Daoy (cell line): Measurements from ENCODE around the gene ABCC8. TPM values are rescaled to one million over a fixed set of nuclear protein-coding genes. Genes with fewer than 3 reads are reported as not detected.
A peak's percentile ranks its signal among the peaks of the same experiment; 100 is the strongest.

ENCODE experiments used
- DNase-seq: peaks from one replicate; pipeline ENCODE4 v3.0.0-alpha.2; 2015; ENCODE audit warnings: low read depth
- total RNA-seq: library from RNA; depleted of rRNA; stranded (reverse); fragments of >200 nt; shearing (Covaris generic); gene quantifications from 2 replicates; pipeline ENCODE4 v1.2.3, GENCODE V29; 2014; rRNA removed

ABCC8 gene
- total RNA-seq, 1 experiment from 2014 or later: not detected

DNA sequence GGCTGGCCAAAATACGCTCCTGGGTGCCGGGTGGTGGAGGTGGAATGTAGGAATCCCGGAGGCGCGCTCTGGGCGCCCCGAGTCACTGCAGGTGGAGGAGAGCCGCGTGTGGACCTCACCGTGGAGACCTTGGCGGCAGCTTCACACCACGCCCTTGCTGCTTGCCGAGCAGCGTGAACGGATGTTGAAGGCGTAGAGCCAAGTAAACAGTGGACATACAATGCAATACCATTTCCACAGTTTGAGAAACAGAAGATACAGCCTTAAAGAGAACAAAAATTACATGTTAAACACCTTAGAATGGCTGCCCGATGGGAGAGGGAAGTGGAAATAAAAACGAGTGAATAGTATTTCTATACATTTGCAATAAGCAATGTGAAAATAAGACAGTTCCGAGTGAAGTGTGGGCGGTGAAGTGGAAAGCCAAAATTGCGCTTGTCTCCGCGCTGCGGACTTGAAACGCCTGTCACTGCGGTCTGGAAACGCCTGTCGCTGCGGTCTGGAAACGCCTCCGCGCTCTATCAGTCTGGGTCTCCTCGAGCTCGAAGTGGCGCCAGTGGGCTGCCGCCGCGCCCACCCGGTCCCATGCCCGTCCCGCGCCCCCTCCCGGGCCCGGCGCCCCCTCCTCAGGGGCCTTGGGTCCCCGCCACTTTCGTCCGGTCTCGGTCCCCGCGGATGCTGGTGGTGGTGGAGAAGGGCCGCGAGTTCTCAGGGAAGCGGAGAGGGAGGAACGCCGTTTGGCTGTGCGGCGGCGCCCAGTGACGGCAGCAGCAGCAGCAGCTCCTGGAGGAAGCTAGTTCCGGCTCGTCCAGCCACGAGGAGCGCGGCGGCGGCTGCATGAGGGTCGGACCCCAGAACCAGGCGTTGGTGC is 123.5 kb downstream of the ABCC8 start:
- DNase-seq: peak; percentile 85

DNA sequence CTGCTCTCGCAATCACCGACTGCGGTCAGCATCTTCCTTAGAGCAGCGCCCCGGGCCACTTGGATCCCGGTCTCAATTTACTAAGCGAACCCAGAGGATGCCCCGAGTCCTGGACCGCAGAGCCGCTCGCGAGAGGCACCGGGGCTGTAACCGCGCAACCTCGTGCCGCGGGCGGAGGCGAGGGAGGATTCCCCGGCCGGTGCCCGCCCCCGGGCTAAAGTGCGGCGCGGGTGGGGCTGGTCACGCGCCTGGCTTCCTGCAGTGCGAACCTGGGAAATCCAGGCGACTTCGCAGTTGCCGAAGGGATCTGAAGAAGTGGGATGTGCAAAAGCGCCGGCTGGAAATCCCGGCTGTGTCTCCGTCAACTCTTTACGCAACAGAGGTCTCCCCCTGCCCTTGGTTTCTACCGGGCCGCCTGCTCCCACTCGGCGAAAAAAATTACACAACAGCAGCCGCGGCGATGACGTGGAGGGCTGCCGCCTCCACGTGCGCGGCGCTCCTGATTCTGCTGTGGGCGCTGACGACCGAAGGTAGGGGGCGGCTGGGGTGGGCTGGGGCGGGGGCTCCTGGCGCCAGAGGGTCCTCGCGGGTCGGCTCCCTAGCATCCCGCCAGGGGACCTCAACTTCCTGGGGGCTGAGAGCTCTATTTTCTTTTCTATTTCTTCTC is 125.0 kb downstream of the ABCC8 start, which contains the start of gene NCR3LG1:
TSS of gene NCR3LG1 (plus strand) at position 291 of the 667 bp plus-strand sequence. CDS start at position 461, 170 bp downstream.
- no peak for DNase-seq

DNA sequence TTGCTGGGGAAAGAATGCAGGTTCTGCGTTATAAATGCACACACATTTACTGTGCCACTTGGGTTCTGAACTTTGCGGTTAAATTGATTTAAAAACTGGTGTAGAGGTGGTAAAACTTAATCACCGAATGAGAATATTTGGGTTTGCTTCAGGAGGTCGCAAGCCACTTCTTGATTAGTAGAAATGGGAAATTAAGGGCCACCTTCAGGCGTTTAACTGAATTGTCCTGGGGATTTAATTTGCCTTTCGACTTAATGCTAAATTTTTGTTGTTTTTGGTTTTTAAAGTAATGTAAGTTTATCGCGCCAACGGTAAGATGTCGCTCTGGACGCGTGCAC is 125.5 kb downstream of the ABCC8 start:
- no peak for DNase-seq

DNA sequence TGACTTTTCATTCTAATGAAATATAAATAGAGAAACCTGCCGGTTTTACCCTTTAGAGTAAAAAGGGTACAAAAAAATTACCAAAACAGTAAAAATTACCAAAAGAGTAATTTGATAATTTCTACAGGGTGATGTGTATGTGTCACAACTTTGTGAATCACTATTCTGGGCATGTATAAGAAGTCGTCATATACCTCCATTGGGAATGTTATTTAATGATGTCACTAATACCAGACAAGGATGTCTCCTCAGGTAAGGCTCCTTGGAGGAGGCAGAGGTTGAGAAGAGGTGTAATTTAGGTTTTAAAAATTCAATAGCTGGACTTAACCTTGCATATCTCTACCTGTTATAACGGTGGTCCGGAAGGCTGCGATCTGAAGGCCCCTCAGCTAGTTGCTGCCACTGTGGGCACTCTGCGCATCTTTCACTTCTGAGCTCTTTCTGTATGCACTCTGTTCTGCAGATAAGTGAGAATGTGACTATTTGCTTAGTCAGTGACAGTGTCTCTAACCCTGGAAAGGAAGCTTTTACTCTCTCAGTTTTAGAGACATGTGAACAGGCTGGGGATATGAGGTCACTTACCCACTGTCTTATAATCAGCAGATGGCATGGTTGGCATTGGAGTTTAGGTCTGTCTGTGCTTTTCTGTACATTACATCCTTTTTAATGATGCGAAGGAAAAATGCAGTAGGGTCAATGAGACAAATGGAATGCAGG is 126.0 kb downstream of the ABCC8 start:
- DNase-seq: no peak

DNA sequence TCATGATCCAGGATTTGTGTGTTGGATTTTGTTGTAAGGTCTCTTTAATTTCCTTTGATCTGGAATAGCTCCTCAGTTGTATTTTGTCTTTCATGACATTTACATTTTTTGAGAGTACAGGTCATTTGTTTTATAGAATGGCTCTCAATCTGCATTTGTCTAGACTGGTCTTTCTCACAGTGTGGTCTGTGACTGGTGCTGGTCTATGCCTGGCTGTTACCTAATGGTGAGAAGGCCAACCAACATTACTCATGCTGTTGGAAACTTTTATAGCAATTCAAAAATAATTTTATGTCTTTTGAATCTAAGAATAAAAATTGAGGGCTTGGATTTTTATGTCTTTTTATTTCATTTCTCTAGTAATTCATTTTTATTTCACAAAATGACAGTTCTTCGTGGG is 129.0 kb downstream of the ABCC8 start:
- no peak for DNase-seq

DNA sequence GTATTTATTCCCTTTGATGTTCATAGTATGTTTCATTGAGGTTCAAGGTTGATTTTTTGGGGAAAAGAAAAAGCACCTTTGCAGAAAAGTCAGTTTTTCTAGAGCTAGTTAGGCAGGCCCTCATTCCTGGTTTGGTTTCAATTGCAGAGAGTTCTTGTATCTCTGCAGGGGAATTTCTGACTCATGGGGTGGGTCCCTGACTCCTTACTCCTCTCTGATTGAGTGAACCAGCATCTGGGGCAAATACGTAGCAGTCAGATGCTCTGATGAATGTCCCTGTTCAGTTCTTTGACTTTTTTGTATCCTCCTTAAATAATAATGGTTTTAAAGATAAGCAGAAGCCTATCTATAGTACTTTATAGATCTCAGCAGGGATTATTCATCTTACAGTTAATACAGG is 132.7 kb downstream of the ABCC8 start:
- peak; percentile 71 for DNase-seq

DNA sequence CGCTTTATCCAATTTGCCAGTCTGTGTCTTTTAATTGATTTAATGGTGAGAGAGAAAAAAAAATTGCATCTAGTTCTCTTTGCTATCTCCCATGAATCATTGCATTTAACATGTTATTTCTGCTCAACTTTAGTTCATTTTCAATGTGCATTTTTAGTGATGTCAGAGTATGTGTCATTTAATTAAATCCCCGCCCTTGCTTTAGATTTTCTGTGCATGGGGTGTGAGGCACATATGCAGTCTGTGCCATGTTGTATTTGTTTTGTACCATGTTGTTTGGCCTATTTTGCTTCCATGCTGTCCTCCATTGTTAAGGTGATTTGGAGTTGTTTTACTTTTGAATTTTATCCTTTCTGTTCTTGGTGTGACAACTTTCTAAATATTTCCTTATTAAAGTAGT is 133.4 kb downstream of the ABCC8 start:
- no peak for DNase-seq

Other genes starting within 250 kb of the ABCC8 start
- 44.5 and 62.1 TPM in 2 replicates for gene NUCB2, start 200.1 kb downstream of the ABCC8 start, total RNA-seq
- 0.69 and 1.5 TPM in 2 replicates for gene NCR3LG1, start 125.0 kb downstream of the ABCC8 start, total RNA-seq
- gene KCNJ11, start 88.2 kb downstream of the ABCC8 start, total RNA-seq: not detected in 2 replicates
- not detected in 2 replicates for gene USH1C, start 67.6 kb upstream of the ABCC8 start, total RNA-seq
- gene OTOG, start 70.4 kb upstream of the ABCC8 start, total RNA-seq: not detected in 2 replicates
- gene MYOD1, start 242.7 kb upstream of the ABCC8 start, total RNA-seq: not detected in 2 replicates